ENCODE data around the gene CERK. TPM values are rescaled to one million over a fixed set of nuclear protein-coding genes. Genes with fewer than 3 reads are reported as not detected.

CERK gene
- total and polyA plus RNA-seq, 4 donors, result 7.9 to 24.3 (median 10.2) TPM

- Histone ChIP-seq H3K4me1 (ENCODE audit: control insufficient read depth in 4 of 4, insufficient read depth in 4 of 4, low read length in 3 of 4) (peaks cover 24 to 76% (median 43%) of the 10 kb centered on the region in 4 donors), H3K9me3 (ENCODE audit: control insufficient read depth in 4 of 4, low read length in 3 of 4) (no peaks in the 10 kb centered on the region), H3K36me3 (ENCODE audit: control insufficient read depth in 4 of 4, insufficient read depth in 3 of 4, low read depth in 1 of 4, low read length in 3 of 4) (no peaks in the 10 kb centered on the region), H3K27ac (ENCODE audit: low read depth in 1 of 2, low read length in 2 of 2) (peak overlapping the region in 1 of 2 donors; percentile 52), H3K27me3 (ENCODE audit: control insufficient read depth in 4 of 4, insufficient read depth in 4 of 4, low read length in 3 of 4) (no peaks in the 10 kb centered on the region), H3K4me3 (ENCODE audit: low read depth in 1 of 3, low read length in 3 of 3) (no peak overlapping the region), H3K9ac (ENCODE audit: low read depth in 1 of 2, low read length in 2 of 2) (no peak overlapping the region)
- TF ChIP-seq, protein P1, sequence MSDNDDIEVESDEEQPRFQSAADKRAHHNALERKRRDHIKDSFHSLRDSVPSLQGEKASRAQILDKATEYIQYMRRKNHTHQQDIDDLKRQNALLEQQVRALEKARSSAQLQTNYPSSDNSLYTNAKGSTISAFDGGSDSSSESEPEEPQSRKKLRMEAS (IDR thresholded peaks at IDR 0.05), result no peak
- peak; percentile 21 for TF ChIP-seq REST (IDR thresholded peaks at IDR 0.05)
- peak; percentile 26 for TF ChIP-seq HNF4G (IDR thresholded peaks at IDR 0.05)
- peak; percentile 31 for TF ChIP-seq YY1 (IDR thresholded peaks at IDR 0.05)
- TF ChIP-seq RXRA (IDR thresholded peaks at IDR 0.05), result peak; percentile 96 to 99
- no peak for TF ChIP-seq EGR1 (IDR thresholded peaks at IDR 0.05; ENCODE audit: low read depth in 2 of 2)
- TF ChIP-seq, protein P2, sequence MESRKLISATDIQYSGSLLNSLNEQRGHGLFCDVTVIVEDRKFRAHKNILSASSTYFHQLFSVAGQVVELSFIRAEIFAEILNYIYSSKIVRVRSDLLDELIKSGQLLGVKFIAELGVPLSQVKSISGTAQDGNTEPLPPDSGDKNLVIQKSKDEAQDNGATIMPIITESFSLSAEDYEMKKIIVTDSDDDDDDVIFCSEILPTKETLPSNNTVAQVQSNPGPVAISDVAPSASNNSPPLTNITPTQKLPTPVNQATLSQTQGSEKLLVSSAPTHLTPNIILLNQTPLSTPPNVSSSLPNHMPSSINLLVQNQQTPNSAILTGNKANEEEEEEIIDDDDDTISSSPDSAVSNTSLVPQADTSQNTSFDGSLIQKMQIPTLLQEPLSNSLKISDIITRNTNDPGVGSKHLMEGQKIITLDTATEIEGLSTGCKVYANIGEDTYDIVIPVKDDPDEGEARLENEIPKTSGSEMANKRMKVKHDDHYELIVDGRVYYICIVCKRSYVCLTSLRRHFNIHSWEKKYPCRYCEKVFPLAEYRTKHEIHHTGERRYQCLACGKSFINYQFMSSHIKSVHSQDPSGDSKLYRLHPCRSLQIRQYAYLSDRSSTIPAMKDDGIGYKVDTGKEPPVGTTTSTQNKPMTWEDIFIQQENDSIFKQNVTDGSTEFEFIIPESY (IDR thresholded peaks at IDR 0.05), result no peak
- no peak for TF ChIP-seq GABPA (IDR thresholded peaks at IDR 0.05 in 1 of 2, conservative IDR thresholded peaks at IDR 0.05 in 1 of 2)
- peak; percentile 53 for TF ChIP-seq CTCF (IDR thresholded peaks at IDR 0.05; ENCODE audit: low read depth, low read length, missing input control)
- TF ChIP-seq RAD21 (IDR thresholded peaks at IDR 0.05), result peak; percentile 66 to 86
- peak; percentile 88 to 90 for TF ChIP-seq HNF4A (conservative IDR thresholded peaks at IDR 0.05)
- peak; percentile 13 for TF ChIP-seq FOXA2 (IDR thresholded peaks at IDR 0.05)
- TF ChIP-seq SP1 (IDR thresholded peaks at IDR 0.05), result peak; percentile 75
- TF ChIP-seq NR2F2 (IDR thresholded peaks at IDR 0.05), result peak; percentile 91
- DNase-seq (ENCODE audit: low spot score), result peak; percentile 52
- WGBS, result 63% methylated on average over 26 of the region's 26 CpGs
These were observed 82.0 kb downstream of the CERK start for GRCh38 chr22:46655861-46656608.
